SK-N-MC (cell line): ENCODE results near the gene CXXC5.

Experiments used
- EZH2 ChIP-seq: fragments of 200-600 bp; sonication (generic); IDR thresholded peaks from one replicate; pipeline ENCODE4 v1.6.1; 2017; ENCODE audit warnings: antibody characterized with exemption
- POLR2AphosphoS5 ChIP-seq: IDR thresholded peaks from 2 replicates; pipeline ENCODE4 v1.6.1; 2012; ENCODE audit warnings: mild to moderate bottlenecking, low read depth, low read length, borderline replicate concordance

DNA sequence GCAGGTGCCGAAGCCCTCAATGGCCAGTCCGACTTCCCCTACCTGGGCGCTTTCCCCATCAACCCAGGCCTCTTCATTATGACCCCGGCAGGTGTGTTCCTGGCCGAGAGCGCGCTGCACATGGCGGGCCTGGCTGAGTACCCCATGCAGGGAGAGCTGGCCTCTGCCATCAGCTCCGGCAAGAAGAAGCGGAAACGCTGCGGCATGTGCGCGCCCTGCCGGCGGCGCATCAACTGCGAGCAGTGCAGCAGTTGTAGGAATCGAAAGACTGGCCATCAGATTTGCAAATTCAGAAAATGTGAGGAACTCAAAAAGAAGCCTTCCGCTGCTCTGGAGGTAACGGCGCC lies 32.9 kb downstream of the CXXC5 start:
- TF ChIP-seq EZH2 (no peak), POLR2AphosphoS5 (no peak)
